Upper lobe of left lung (tissue), 6 donors: ENCODE data around the gene ADGRD2. TPM values are rescaled to one million over a fixed set of nuclear protein-coding genes. Genes with fewer than 3 reads are reported as not detected.

Experiments
- ATAC-seq, 2 donors: fragments of 200-7000 bp; cut with Tn5 transposase; one replicate each; pipeline ENCODE4 v1.9.1; 2022; ENCODE audit warnings: mild to moderate bottlenecking in 2 of 2, moderate library complexity in 2 of 2; ENCODE audit not compliant: low FRiP score in 2 of 2
- DNase-seq, 2 donors: peaks; one replicate each; pipeline ENCODE4 v3.0.0-alpha.2; 2019 to 2020
- H3K27ac ChIP-seq, 4 donors: fragments of 200-600 bp; sonication (generic); one replicate each; pipeline ENCODE4 v1.5.1; 2016 to 2019
- H3K27me3 ChIP-seq, 4 donors: fragments of 200-600 bp; sonication (generic); one replicate each; pipeline ENCODE4 v1.5.1; 2017 to 2019
- H3K36me3 ChIP-seq, 4 donors: fragments of 200-600 bp; sonication (generic); one replicate each; pipeline ENCODE4 v1.5.1; 2016 to 2019
- H3K4me1 ChIP-seq, 4 donors: fragments of 200-600 bp; sonication (generic); one replicate each; pipeline ENCODE4 v1.5.1; 2018 to 2019
- H3K4me3 ChIP-seq, 4 donors: fragments of 200-600 bp; sonication (generic); one replicate each; pipeline ENCODE4 v1.5.1; 2017 to 2019; ENCODE audit warnings: mild to moderate bottlenecking in 2 of 4, moderate library complexity in 1 of 4
- H3K9me3 ChIP-seq, 4 donors: fragments of 200-600 bp; sonication (generic); one replicate each; pipeline ENCODE4 v1.5.1; 2018 to 2019
- CTCF ChIP-seq, 6 experiments: fragments of 450-650 bp in 4 of 6; fragments of 200-600 bp in 2 of 6; sonication (generic) in 2 of 6; IDR thresholded peaks; one replicate each; pipeline ENCODE4 v1.5.1; 2016 to 2019; ENCODE audit warnings: antibody characterized with exemption in 6 of 6
- EP300 ChIP-seq, 4 donors: sonication (generic); formaldehyde crosslinking; IDR thresholded peaks; one replicate each; pipeline ENCODE4 v1.5.1; 2017; ENCODE audit warnings: antibody characterized with exemption in 4 of 4, control low read depth in 2 of 4
- POLR2A ChIP-seq, 4 donors: fragments of 450-650 bp; IDR thresholded peaks; one replicate each; pipeline ENCODE4 v1.5.1; 2016 to 2017; ENCODE audit warnings: antibody characterized with exemption in 4 of 4, mild to moderate bottlenecking in 2 of 4
- POLR2AphosphoS5 ChIP-seq, 2 donors: sonication (generic); formaldehyde crosslinking; IDR thresholded peaks; one replicate each; pipeline ENCODE4 v1.5.1; 2017; ENCODE audit warnings: antibody characterized with exemption in 2 of 2
- WGBS, 2 donors: methylation state at CpG; one replicate each; pipeline ENCODE4 v1.1.5; 2017 to 2018; 5-methylcytosine and 5-hydroxymethylcytosine counted together
- total RNA-seq, 6 donors: library from RNA; depleted of rRNA in 4 of 6; stranded (reverse); fragments of >200 nt in 4 of 6; gene quantifications; one replicate each; pipeline versions ENCODE4 v1.1.0 to v1.2.1, GENCODE V29; 2016 to 2021
- donor health status: DM: no; HTN: no; CAD: no; lungs with moderate emphysema.
- donor health status: DM: no; HTN: yes; CAD: no; lungs with severe emphysema.

The ADGRD2 gene
- not detected for total RNA-seq

- peak in 1 of 2 donors; percentile 16 for ATAC-seq
- Histone ChIP-seq H3K27ac (no peak within 1 kb of the TSS), H3K4me1 (peaks cover 0 to 20% (median 9%) of the 10 kb centered on the region in 4 donors), H3K27me3 (peaks cover 0 to 32% (median 22%) of the 10 kb centered on the region in 4 donors), H3K4me3 (no peak within 1 kb of the TSS), H3K36me3 (no peaks in the 10 kb centered on the region), H3K9me3 (no peaks in the 10 kb centered on the region)
- no peak for TF ChIP-seq POLR2AphosphoS5 (IDR thresholded peaks at IDR 0.05)
- TF ChIP-seq EP300 (IDR thresholded peaks at IDR 0.05), result no peak
- TF ChIP-seq POLR2A (IDR thresholded peaks at IDR 0.05), result no peak
- TF ChIP-seq CTCF (IDR thresholded peaks at IDR 0.05), result no peak
- DNase-seq, result peak in 1 of 2 donors; percentile 81
- WGBS, 2 donors, result 4 to 10% methylated on average over 22 to 27 of the region's 41 CpGs
Observed at GRCh38 chr9:124450241-124450924, at the start of gene ADGRD2. TSS of gene ADGRD2 (plus strand) at chr9:124450451. CDS start at chr9:124451667, 1,216 bp downstream.

DNA sequence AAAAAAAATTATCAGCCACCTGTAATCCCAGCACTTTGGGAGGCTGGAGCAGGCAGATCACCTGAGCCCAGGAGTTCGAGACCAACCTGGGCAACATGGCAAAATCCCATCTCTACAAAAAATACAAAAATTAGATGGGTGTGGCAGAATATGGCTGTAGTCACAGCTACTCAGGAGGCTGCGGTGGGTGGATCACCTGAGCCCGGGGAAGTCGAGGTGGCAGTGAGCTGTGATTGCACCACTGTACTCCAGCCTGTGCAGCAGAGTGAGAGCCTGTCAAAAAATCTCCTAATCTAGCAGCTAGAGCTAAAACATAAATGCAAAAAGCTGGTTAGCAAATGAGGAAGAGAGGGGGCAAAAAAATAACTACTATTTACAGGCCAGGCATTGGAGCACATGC lies 47.0 kb upstream of the ADGRD2 start:
- Histone ChIP-seq H3K27me3 (no peaks in the 10 kb centered on the region), H3K9me3 (no peaks in the 10 kb centered on the region), H3K4me3 (no peak overlapping the region), H3K4me1 (peaks cover 0 to 14% (median 6%) of the 10 kb centered on the region in 4 donors), H3K27ac (no peak overlapping the region), H3K36me3 (peaks cover 18 to 76% (median 49%) of the 10 kb centered on the region in 4 donors)
- TF ChIP-seq POLR2AphosphoS5 (IDR thresholded peaks at IDR 0.05) (no peak), CTCF (IDR thresholded peaks at IDR 0.05) (no peak), POLR2A (IDR thresholded peaks at IDR 0.05) (no peak), EP300 (IDR thresholded peaks at IDR 0.05) (no peak)
- 94 to 97% methylated on average over 4 of the region's 4 CpGs for WGBS, 2 donors
- DNase-seq (no peak), ATAC-seq (no peak)

- TF ChIP-seq POLR2AphosphoS5 (IDR thresholded peaks at IDR 0.05), result no peak
- TF ChIP-seq POLR2A (IDR thresholded peaks at IDR 0.05), result no peak
- TF ChIP-seq EP300 (IDR thresholded peaks at IDR 0.05), result no peak
- TF ChIP-seq CTCF (IDR thresholded peaks at IDR 0.05), result no peak
- WGBS, 2 donors, result 97% methylated on average over 3 of the region's 3 CpGs
- H3K27me3 ChIP-seq, result no peaks in the 10 kb centered on the region
- peaks cover 4 to 20% (median 9%) of the 10 kb centered on the region in 4 donors for H3K4me1 ChIP-seq
- H3K27ac ChIP-seq, result no peak overlapping the region
- H3K9me3 ChIP-seq, result no peaks in the 10 kb centered on the region
- peaks cover 38 to 95% (median 62%) of the 10 kb centered on the region in 4 donors for H3K36me3 ChIP-seq
- DNase-seq, result no peak
- ATAC-seq, result no peak
- H3K4me3 ChIP-seq, result no peak overlapping the region
Observed at GRCh38 chr9:124409410-124409809, 40.8 kb upstream of the ADGRD2 start.

DNA sequence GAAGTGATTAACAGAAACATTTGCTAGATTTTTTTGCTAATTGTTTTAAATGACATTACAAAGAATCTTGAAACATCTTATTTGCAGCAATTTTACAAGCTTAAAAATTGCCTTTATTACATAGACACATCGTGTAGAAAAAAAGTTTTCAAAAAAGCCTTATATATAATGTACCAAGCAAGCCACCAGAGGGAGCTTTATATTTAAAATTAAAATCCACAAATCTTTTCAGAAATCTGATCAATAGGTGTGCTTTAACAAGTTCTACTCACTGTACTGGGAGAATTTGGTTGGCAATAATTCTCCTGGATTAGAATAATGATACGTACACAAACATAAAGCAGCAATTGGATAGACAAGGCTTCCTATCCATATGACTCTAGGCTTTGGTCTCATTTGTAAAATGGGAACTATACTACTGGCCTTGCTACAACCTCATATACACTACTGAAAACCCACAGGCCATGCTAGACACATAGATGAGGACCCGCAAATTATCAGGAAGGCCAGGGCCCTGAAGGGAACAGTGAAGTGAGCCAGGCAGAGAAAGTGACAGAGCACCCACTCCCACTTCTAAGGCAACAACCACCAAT lies 39.8 kb upstream of the ADGRD2 start:
- ATAC-seq, result no peak
- peaks cover 36 to 84% (median 53%) of the 10 kb centered on the region in 4 donors for H3K36me3 ChIP-seq
- WGBS, 2 donors, result 74 to 78% methylated on average over 3 of the region's 3 CpGs
- H3K9me3 ChIP-seq, result no peaks in the 10 kb centered on the region
- H3K27ac ChIP-seq, result no peak overlapping the region
- peak in 2 of 6 experiments; percentile 5 to 12 for TF ChIP-seq CTCF (IDR thresholded peaks at IDR 0.05)
- no peak for TF ChIP-seq EP300 (IDR thresholded peaks at IDR 0.05)
- DNase-seq, result no peak
- peaks cover 8 to 25% (median 11%) of the 10 kb centered on the region in 4 donors for H3K4me1 ChIP-seq
- no peak overlapping the region for H3K4me3 ChIP-seq
- no peaks in the 10 kb centered on the region for H3K27me3 ChIP-seq
